Esophagus squamous epithelium (tissue), 5 donors: ENCODE results near the gene CA10. TPM values are rescaled to one million over a fixed set of nuclear protein-coding genes. Genes with fewer than 3 reads are reported as not detected.

Experiments used
- DNase-seq: peaks from one replicate; lab custom pipeline; 2025; lab: John Stamatoyannopoulos, UW
- H3K27ac ChIP-seq, 4 donors: fragments of 200-600 bp; sonication (generic); one replicate each; pipeline ENCODE4 v1.5.1; 2016 to 2019; ENCODE audit warnings: mild to moderate bottlenecking in 1 of 4
- H3K27me3 ChIP-seq, 4 donors: fragments of 200-600 bp; sonication (generic); 1 replicate in 3 of 4; 2 replicates in 1 of 4; pipeline versions ENCODE4 v1.5.1 to v1.6.0; 2017 to 2021; ENCODE audit warnings: antibody characterized with exemption in 1 of 4
- H3K36me3 ChIP-seq, 3 donors: fragments of 200-600 bp; sonication (generic); one replicate each; pipeline ENCODE4 v1.5.1; 2016 to 2019
- H3K4me1 ChIP-seq, 3 donors: fragments of 200-600 bp; sonication (generic); one replicate each; pipeline ENCODE4 v1.5.1; 2017 to 2019
- H3K4me3 ChIP-seq, 4 donors: fragments of 200-600 bp; sonication (generic); 1 replicate in 3 of 4; 2 replicates in 1 of 4; pipeline ENCODE4 v1.5.1; 2016 to 2019; ENCODE audit warnings: mild to moderate bottlenecking in 2 of 4, moderate library complexity in 1 of 4
- H3K9me3 ChIP-seq, 3 donors: fragments of 200-600 bp; sonication (generic); one replicate each; pipeline ENCODE4 v1.5.1; 2016 to 2019
- POLR2A ChIP-seq, 4 donors: fragments of 450-650 bp; IDR thresholded peaks; one replicate each; pipeline ENCODE4 v1.6.1; 2017; ENCODE audit warnings: antibody characterized with exemption in 4 of 4, mild to moderate bottlenecking in 4 of 4, moderate library complexity in 3 of 4
- WGBS, 2 donors: methylation state at CpG; one replicate each; pipeline ENCODE4 v1.1.5; 2018; 5-methylcytosine and 5-hydroxymethylcytosine counted together
- intact Hi-C: fragments of 100-400 bp; cut with DNase I; formaldehyde crosslinking; loops from one replicate; pipeline ENCODE4 v1.15.0; 2022
- total RNA-seq, 4 donors: library from RNA; depleted of rRNA; stranded (reverse); fragments of >200 nt; gene quantifications; one replicate each; pipeline ENCODE4 v1.1.0, GENCODE V29; 2016
- TF ChIP-seq, protein P1 (sequence below), 6 experiments: fragments of 450-650 bp in 4 of 6; fragments of 200-600 bp in 2 of 6; sonication (generic) in 2 of 6; IDR thresholded peaks; one replicate each; pipeline ENCODE4 v1.5.1; 2016 to 2019; ENCODE audit warnings: antibody characterized with exemption in 6 of 6, mild to moderate bottlenecking in 4 of 6, moderate library complexity in 4 of 6
- donor health status: DM: yes; HTN: yes; CAD: no.

CA10 gene
- total RNA-seq, 4 donors from 2014 or later = 0.38 TPM; not detected in 3

DNA sequence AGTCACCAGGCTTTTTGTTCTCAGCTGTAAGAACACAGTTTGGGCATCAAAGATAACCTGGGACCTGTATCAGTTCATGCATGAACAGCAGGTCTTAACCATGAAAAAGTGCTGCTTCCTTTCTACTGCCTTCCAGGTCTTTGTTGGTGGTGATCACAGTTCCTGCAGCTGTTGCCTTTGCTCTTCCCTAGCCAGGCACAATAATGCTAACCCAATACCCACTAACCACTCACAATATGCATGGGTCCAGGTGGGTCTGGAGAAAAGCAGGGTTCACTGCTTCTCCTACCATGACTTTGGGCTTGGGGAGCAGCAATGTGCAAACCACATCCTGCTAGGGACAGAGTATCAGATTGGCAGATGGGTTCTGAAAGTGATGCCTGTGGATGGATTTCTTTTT is 501.3 kb downstream of the CA10 start:
- Histone ChIP-seq H3K4me1 (peaks cover 0 to 9% (median 0%) of the 10 kb centered on the region in 3 donors), H3K4me3 (no peak overlapping the region), H3K27ac (no peak overlapping the region), H3K36me3 (no peaks in the 10 kb centered on the region), H3K27me3 (peaks cover 0 to 25% (median 0%) of the 10 kb centered on the region in 4 donors), H3K9me3 (no peaks in the 10 kb centered on the region)
- intact Hi-C loops = no loop called here
- TF ChIP-seq, protein P1, sequence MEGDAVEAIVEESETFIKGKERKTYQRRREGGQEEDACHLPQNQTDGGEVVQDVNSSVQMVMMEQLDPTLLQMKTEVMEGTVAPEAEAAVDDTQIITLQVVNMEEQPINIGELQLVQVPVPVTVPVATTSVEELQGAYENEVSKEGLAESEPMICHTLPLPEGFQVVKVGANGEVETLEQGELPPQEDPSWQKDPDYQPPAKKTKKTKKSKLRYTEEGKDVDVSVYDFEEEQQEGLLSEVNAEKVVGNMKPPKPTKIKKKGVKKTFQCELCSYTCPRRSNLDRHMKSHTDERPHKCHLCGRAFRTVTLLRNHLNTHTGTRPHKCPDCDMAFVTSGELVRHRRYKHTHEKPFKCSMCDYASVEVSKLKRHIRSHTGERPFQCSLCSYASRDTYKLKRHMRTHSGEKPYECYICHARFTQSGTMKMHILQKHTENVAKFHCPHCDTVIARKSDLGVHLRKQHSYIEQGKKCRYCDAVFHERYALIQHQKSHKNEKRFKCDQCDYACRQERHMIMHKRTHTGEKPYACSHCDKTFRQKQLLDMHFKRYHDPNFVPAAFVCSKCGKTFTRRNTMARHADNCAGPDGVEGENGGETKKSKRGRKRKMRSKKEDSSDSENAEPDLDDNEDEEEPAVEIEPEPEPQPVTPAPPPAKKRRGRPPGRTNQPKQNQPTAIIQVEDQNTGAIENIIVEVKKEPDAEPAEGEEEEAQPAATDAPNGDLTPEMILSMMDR (IDR thresholded peaks at IDR 0.05) = no peak
- TF ChIP-seq POLR2A (IDR thresholded peaks at IDR 0.05) = no peak
- no peak for DNase-seq

DNA sequence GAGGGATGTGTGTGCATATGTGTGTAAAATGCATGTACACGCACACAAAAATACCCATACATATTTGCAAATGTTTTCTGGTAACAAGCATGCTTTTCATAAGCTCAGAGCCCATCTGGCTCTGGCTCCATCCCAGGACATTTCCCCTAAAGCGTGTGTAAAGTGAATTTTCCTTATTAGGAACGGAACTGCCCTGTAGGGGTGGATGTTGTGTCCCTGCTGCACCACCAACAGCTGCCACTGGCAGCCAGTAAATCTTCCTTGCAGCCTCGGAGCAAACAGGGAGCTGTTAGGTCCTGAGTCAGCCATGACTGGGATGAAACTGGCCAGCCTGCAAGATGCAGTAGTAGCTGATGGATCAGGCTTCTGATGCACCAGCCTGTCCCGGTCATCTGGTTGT is 504.6 kb downstream of the CA10 start:
- intact Hi-C loops = no loop called here
- DNase-seq = no peak

DNA sequence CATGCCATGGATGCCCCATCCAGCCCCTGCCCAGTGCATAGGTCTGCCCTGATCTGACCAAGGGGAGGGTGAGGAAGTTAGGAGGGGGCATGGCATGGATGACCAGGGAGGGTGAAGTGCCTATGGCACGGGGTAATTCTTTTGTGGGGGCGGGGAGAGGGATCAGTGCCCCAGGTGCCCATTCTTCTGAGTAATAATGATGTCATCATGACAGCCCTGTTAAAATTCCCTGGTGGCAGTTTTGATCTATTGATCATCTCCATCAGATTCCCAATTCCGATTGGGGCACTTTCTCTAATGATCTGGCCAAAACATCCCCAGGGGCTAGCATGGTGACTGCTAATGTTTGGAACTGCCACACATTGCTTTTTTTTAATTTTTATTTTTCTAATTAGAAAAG is 506.0 kb downstream of the CA10 start:
- no peak for DNase-seq
- Histone ChIP-seq H3K9me3 (no peaks in the 10 kb centered on the region), H3K4me1 (peaks cover 0 to 9% (median 0%) of the 10 kb centered on the region in 3 donors), H3K36me3 (no peaks in the 10 kb centered on the region), H3K27ac (no peak overlapping the region), H3K27me3 (peaks cover 0 to 20% (median 0%) of the 10 kb centered on the region in 4 donors), H3K4me3 (no peak overlapping the region)
- intact Hi-C loops = no loop called here
- 30 to 37% methylated on average over 1 to 3 of the region's 3 CpGs for whole genome bisulfite sequencing, 2 donors
- TF ChIP-seq, protein P1 (IDR thresholded peaks at IDR 0.05) = no peak
- no peak for TF ChIP-seq POLR2A (IDR thresholded peaks at IDR 0.05)

More for the DNA sequence above, 504.6 kb downstream of the CA10 start:
- Histone ChIP-seq H3K4me1 (peaks cover 0 to 9% (median 0%) of the 10 kb centered on the region in 3 donors), H3K27me3 (peaks cover 0 to 14% (median 0%) of the 10 kb centered on the region in 4 donors), H3K4me3 (no peak overlapping the region), H3K27ac (no peak overlapping the region), H3K36me3 (no peaks in the 10 kb centered on the region), H3K9me3 (no peaks in the 10 kb centered on the region)
- 23 to 27% methylated on average over 4 to 5 of the region's 5 CpGs for WGBS, 2 donors
- TF ChIP-seq, protein P1 (IDR thresholded peaks at IDR 0.05) = no peak
- no peak for TF ChIP-seq POLR2A (IDR thresholded peaks at IDR 0.05)

DNA sequence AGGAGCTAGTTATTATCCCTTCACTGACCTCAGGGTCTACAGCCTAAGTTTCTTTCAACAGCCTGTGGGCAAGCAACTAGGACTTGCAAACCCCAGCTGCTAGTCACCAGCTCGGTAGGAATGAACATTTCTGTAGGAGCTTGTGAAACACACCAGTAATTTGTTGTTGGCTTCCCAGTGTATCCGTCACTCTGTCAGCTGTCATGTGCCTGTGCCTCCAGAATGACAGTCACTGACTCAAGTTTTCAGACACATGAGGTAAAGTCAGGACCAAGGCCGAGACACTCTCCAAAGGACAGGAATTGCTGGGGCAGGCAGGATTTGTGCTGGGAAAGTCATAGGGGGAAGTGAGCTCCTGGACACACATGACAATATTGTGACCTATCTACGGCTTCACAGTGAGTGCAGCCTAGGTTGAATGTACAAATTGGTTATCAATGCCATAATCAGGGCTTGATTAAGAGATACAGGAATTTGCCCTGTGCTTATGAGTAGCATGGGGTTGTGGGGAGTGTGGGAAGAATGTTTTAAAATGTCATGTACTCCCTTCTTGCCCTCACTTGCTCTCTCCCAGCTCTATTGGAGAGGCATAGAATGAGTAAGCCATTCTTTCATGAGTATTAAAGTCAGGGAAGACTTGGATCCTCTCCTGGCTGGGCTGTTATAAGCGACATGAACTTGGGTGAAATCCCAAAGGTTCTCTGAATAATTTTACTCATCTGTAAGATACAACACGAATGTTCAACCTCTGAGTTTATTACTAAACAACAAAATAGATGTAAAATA is 506.8 kb downstream of the CA10 start:
- TF ChIP-seq, protein P1 (IDR thresholded peaks at IDR 0.05) = no peak
- TF ChIP-seq POLR2A (IDR thresholded peaks at IDR 0.05) = no peak
- peaks cover 0 to 6% (median 0%) of the 10 kb centered on the region in 3 donors for H3K4me1 ChIP-seq
- peaks cover 0 to 14% (median 0%) of the 10 kb centered on the region in 4 donors for H3K27me3 ChIP-seq
- H3K4me3 ChIP-seq = no peak overlapping the region
- H3K36me3 ChIP-seq = no peaks in the 10 kb centered on the region
- WGBS, 2 donors = 37 to 51% methylated on average over 5 of the region's 6 CpGs
- H3K27ac ChIP-seq = no peak overlapping the region
- no peaks in the 10 kb centered on the region for H3K9me3 ChIP-seq
- intact Hi-C loops = no loop called here
- DNase-seq = no peak

DNA sequence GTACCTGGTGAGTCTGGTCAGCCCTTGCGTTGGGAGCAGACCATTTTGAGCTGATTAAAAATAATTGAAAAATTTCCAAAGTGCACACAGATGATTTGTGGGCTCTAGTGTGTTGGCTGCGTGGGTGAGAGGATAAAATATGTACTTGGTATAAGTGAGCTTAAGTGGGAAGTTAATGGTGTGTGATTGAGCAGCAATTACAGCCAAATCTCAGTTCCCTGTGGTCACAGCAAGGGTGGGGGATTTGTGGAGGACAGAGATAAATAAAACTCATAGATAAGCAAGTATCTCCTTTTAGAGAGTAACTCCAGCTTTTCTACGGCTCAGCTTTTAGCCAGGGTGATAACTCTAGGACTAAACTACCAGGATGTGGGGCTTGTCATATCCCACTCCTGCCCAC is 507.7 kb downstream of the CA10 start:
- H3K36me3 ChIP-seq = no peaks in the 10 kb centered on the region
- H3K4me1 ChIP-seq = no peaks in the 10 kb centered on the region
- H3K9me3 ChIP-seq = no peaks in the 10 kb centered on the region
- intact Hi-C loops = no loop called here
- TF ChIP-seq POLR2A (IDR thresholded peaks at IDR 0.05) = no peak
- no peak for DNase-seq
- 53 to 82% methylated on average over 3 of the region's 3 CpGs for WGBS, 2 donors
- H3K27ac ChIP-seq = no peak overlapping the region
- H3K4me3 ChIP-seq = no peak overlapping the region
- peaks cover 0 to 13% (median 0%) of the 10 kb centered on the region in 4 donors for H3K27me3 ChIP-seq
